ENCODE measurements around the gene TPD52L2. TPM values are rescaled to one million over a fixed set of nuclear protein-coding genes. Genes with fewer than 3 reads are reported as not detected.
"Not testable (repeated sequence)": the region's sequence is repeated elsewhere in the genome, so short reads cannot be mapped to it uniquely, and the experiment has no call there.

Gene TPD52L2
- total and polyA plus RNA-seq, 2 donors from 2014 or later, result 73.1 to 78.0 TPM

DNA sequence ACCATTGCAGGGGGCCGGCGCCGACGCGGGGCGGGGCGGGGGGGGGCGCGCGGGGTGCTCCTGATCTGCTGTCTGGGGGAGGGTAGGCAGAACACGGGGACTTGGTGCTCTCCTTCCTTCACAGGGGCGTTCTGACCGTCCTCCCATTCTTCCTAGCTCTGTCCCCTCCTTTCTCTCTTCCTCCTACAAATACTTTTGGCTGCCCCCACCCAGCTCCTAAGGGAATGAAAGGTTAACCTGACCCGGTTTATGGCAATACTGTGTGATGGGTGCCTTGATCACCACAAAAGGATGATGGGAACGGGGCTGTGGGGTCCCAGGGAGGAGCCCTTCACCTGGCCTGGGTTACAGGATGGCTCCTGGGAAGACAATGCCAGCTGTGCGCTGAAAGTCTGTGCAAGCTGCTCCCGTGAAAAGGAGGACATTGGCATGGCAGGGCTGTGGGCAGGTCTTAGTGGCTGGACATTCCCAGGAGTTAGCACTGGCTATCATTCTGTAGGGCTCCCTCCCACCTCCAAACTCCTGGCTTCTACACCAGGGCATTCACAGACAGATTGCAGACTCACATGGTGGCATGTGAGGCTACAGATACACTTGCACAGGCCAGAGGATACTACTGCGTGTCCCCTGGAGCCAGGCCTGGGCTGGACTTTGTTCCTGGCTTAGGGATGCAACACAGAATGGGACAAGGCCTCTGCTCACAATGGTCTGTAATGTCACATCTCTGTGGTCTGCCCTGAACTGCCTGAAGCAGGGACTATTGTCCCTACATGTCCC lies 1.9 kb upstream of the TPD52L2 start:
- no peaks in the 10 kb centered on the region for H3K9me3 ChIP-seq (ENCODE audit: control insufficient read depth in 2 of 3, insufficient read depth in 1 of 3, low read length in 3 of 3)
- H3K4me3 ChIP-seq (ENCODE audit: low read length in 3 of 3), result peak overlapping the region; percentile 66 to 84 (median 81)
- peak overlapping the region; percentile 88 to 92 for H3K27ac ChIP-seq (ENCODE audit: low read depth in 2 of 2, low read length in 2 of 2)
- no peaks in the 10 kb centered on the region for H3K27me3 ChIP-seq (ENCODE audit: control insufficient read depth, insufficient read depth, low read length)
- intact Hi-C loops (cut with DNase I), result no loop called here
- DNase-seq (no peak), FAIRE-seq (no peak)
- no peaks in the 10 kb centered on the region for H3K36me3 ChIP-seq (ENCODE audit: control insufficient read depth in 2 of 3, insufficient read depth in 3 of 3, low read length in 3 of 3)
- H3K9ac ChIP-seq (ENCODE audit: low read length in 3 of 3), result peak overlapping the region in 2 of 3 donors; percentile 66 to 79
- peaks cover 7 to 24% (median 18%) of the 10 kb centered on the region in 3 donors for H3K4me1 ChIP-seq (ENCODE audit: control insufficient read depth in 2 of 3, insufficient read depth in 2 of 3, low read depth in 1 of 3, low read length in 3 of 3)
- TF ChIP-seq, protein P1, sequence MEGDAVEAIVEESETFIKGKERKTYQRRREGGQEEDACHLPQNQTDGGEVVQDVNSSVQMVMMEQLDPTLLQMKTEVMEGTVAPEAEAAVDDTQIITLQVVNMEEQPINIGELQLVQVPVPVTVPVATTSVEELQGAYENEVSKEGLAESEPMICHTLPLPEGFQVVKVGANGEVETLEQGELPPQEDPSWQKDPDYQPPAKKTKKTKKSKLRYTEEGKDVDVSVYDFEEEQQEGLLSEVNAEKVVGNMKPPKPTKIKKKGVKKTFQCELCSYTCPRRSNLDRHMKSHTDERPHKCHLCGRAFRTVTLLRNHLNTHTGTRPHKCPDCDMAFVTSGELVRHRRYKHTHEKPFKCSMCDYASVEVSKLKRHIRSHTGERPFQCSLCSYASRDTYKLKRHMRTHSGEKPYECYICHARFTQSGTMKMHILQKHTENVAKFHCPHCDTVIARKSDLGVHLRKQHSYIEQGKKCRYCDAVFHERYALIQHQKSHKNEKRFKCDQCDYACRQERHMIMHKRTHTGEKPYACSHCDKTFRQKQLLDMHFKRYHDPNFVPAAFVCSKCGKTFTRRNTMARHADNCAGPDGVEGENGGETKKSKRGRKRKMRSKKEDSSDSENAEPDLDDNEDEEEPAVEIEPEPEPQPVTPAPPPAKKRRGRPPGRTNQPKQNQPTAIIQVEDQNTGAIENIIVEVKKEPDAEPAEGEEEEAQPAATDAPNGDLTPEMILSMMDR (IDR thresholded peaks at IDR 0.05; ENCODE audit: borderline replicate concordance, extremely low read depth, insufficient read depth), result no peak

DNA sequence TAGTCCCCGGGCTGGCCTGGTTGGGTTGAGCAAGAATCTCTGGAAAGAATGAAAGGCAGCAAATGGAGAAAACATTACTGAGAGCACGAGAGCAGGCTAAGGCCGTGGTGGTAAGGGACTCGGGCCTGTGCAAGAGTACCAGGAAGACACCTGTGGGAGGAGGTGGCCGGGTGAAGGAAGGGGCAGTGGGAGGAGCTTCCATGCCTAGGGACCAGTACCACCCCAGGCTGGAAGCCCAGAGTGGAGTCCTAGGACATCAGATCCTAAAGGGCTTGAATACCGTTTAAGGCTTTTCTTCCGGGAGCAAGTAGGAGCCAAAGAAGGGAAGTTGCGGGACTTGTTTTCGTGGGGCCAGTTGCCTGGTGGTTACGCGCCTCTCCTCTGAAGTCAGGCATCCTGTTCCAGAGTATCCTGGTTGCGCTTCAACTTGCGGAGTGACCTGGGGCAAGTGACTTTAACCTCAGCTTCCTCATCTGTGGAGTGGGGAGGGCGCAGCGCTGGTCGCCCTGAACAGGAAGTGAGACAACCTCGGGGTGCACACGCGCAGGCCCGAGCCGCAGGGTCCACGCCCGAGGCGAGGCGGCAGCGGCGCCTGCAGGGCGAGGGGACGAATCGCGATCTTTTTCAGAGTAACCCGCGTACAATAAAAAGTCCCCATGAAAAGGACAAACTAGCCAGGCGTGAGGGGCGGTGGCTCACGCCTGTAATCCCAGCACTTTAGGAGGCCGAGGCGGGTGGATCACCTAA lies 1.1 kb upstream of the TPD52L2 start:
- peaks cover 5 to 18% (median 15%) of the 10 kb centered on the region in 3 donors for H3K4me1 ChIP-seq (ENCODE audit: control insufficient read depth in 2 of 3, insufficient read depth in 2 of 3, low read depth in 1 of 3, low read length in 3 of 3)
- DNase-seq (peak; percentile 79 to 96 (median 87)), FAIRE-seq (no peak)

DNA sequence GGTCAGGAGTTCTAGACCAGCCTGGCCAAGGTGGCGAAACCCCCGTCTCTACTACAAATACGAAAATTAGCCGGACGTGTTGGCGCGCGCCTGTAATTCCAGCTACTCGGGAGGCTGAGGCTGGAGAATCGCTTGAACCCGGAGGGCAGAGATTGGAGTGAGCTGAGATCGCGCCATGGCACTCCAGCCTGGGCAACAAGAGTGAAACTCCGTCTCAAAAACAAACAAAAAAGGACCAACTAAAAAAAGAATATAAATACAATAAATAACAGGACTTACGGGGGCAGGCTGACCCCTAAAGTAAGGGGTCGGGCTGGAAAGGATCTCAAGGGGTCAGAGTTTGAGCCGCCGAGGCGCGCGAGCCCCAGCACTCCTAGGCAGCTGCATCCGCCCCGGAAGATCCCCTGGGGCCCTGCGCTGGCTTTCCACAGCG lies 509 bp upstream of the TPD52L2 start:
- no peak for DNase-seq
- Histone ChIP-seq H3K36me3 (ENCODE audit: control insufficient read depth in 2 of 3, insufficient read depth in 3 of 3, low read length in 3 of 3) (peaks cover 0 to 8% (median 3%) of the 10 kb centered on the region in 3 donors), H3K27me3 (ENCODE audit: control insufficient read depth, insufficient read depth, low read length) (no peaks in the 10 kb centered on the region), H3K4me1 (ENCODE audit: control insufficient read depth in 2 of 3, insufficient read depth in 2 of 3, low read depth in 1 of 3, low read length in 3 of 3) (peaks cover 0 to 12% (median 9%) of the 10 kb centered on the region in 3 donors), H3K27ac (ENCODE audit: low read depth in 2 of 2, low read length in 2 of 2) (peak overlapping the region; percentile 88 to 92), H3K9me3 (ENCODE audit: control insufficient read depth in 2 of 3, insufficient read depth in 1 of 3, low read length in 3 of 3) (no peaks in the 10 kb centered on the region), H3K9ac (ENCODE audit: low read length in 3 of 3) (peak overlapping the region; percentile 63 to 79 (median 65)), H3K4me3 (ENCODE audit: low read length in 3 of 3) (peak overlapping the region; percentile 66 to 84 (median 81))
- FAIRE-seq, result no peak
- TF ChIP-seq, protein P1 (IDR thresholded peaks at IDR 0.05; ENCODE audit: borderline replicate concordance, extremely low read depth, insufficient read depth), result no peak
- intact Hi-C loops (cut with DNase I), result no loop called here

More for the DNA sequence above, 1.1 kb upstream of the TPD52L2 start:
- peak overlapping the region; percentile 63 to 79 (median 66) for H3K9ac ChIP-seq (ENCODE audit: low read length in 3 of 3)
- H3K4me3 ChIP-seq (ENCODE audit: low read length in 3 of 3), result peak overlapping the region; percentile 66 to 84 (median 81)
- H3K36me3 ChIP-seq (ENCODE audit: control insufficient read depth in 2 of 3, insufficient read depth in 3 of 3, low read length in 3 of 3), result peaks cover 0 to 2% (median 0%) of the 10 kb centered on the region in 3 donors
- TF ChIP-seq, protein P1 (IDR thresholded peaks at IDR 0.05; ENCODE audit: borderline replicate concordance, extremely low read depth, insufficient read depth), result peak; percentile 73
- H3K9me3 ChIP-seq (ENCODE audit: control insufficient read depth in 2 of 3, insufficient read depth in 1 of 3, low read length in 3 of 3), result no peaks in the 10 kb centered on the region
- H3K27ac ChIP-seq (ENCODE audit: low read depth in 2 of 2, low read length in 2 of 2), result peak overlapping the region; percentile 88 to 92
- H3K27me3 ChIP-seq (ENCODE audit: control insufficient read depth, insufficient read depth, low read length), result no peaks in the 10 kb centered on the region
- intact Hi-C loops (cut with DNase I), result no loop called here

DNA sequence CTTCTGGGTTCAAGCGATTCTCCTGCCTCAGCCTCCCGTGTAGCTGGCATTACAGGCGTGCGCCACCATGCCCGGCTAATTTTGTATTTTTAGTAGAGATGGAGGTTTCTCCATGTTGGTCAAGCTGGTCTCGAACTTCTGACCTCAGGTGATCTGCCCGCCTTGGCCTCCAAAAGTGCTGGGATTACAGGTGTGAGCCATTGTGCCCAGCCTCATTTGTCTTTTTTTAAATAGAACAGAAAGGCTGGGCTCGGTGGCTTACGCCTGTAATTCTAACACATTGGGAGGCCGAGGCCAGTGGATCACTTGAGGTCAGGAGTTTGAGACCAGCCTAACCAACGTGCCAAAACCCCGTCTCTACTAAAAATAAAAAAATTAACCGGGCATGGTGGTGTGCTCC lies 2.0 kb downstream of the TPD52L2 start:
- H3K36me3 ChIP-seq (ENCODE audit: control insufficient read depth in 2 of 3, insufficient read depth in 3 of 3, low read length in 3 of 3), result peaks cover 0 to 14% (median 10%) of the 10 kb centered on the region in 3 donors
- H3K9ac ChIP-seq (ENCODE audit: low read length in 3 of 3); H3K27ac ChIP-seq (ENCODE audit: low read depth in 2 of 2, low read length in 2 of 2); H3K4me3 ChIP-seq (ENCODE audit: low read length in 3 of 3); FAIRE-seq; DNase-seq; H3K9me3 ChIP-seq (ENCODE audit: control insufficient read depth in 2 of 3, insufficient read depth in 1 of 3, low read length in 3 of 3); intact Hi-C loops (cut with DNase I); H3K4me1 ChIP-seq (ENCODE audit: control insufficient read depth in 2 of 3, insufficient read depth in 2 of 3, low read depth in 1 of 3, low read length in 3 of 3); H3K27me3 ChIP-seq (ENCODE audit: control insufficient read depth, insufficient read depth, low read length): not testable (repeated sequence)
